Ovary (tissue), 3 donors: Measurements from ENCODE around the gene SLC39A8.

ENCODE experiments used
- EP300 ChIP-seq: sonication (generic); formaldehyde crosslinking; IDR thresholded peaks from one replicate; pipeline ENCODE4 v1.6.1; 2017; ENCODE audit warnings: antibody characterized with exemption
- TF ChIP-seq, protein P1 (sequence below), 3 donors: fragments of 450-650 bp in 2 of 3; fragments of 200-600 bp in 1 of 3; IDR thresholded peaks; one replicate each; pipeline versions ENCODE4 v1.5.1 to v1.8.0; 2016 to 2022; ENCODE audit warnings: antibody characterized with exemption in 3 of 3, mild to moderate bottlenecking in 1 of 3
- donor health status: DM: no; HTN: no; CAD: no.

DNA sequence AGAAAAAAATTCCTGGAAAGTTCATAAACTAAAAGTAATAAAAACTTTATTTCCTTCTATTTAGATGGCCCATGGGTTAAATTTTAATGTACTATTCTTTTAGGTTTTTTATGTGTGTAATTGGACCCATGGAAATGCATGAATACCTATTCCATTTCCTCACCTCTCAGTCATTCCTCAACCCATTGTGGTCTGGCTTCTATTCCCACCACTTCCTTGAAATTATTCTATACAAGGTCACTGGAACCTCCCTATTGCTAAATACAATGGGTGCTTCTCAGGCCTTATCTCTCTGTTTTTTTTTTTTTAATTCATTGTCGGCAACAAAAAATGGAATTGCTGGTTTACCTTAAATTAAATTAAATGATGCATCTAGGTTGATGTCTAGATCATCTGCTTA lies 17.2 kb downstream of the SLC39A8 start:
- TF ChIP-seq, protein P1, sequence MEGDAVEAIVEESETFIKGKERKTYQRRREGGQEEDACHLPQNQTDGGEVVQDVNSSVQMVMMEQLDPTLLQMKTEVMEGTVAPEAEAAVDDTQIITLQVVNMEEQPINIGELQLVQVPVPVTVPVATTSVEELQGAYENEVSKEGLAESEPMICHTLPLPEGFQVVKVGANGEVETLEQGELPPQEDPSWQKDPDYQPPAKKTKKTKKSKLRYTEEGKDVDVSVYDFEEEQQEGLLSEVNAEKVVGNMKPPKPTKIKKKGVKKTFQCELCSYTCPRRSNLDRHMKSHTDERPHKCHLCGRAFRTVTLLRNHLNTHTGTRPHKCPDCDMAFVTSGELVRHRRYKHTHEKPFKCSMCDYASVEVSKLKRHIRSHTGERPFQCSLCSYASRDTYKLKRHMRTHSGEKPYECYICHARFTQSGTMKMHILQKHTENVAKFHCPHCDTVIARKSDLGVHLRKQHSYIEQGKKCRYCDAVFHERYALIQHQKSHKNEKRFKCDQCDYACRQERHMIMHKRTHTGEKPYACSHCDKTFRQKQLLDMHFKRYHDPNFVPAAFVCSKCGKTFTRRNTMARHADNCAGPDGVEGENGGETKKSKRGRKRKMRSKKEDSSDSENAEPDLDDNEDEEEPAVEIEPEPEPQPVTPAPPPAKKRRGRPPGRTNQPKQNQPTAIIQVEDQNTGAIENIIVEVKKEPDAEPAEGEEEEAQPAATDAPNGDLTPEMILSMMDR (IDR thresholded peaks at IDR 0.05), result no peak
- no peak for TF ChIP-seq EP300
